ENCODE measurements around the gene SYT2. TPM values are rescaled to one million over a fixed set of nuclear protein-coding genes. Genes with fewer than 3 reads are reported as not detected.

The SYT2 gene
- total RNA-seq, 1 donor from 2014 or later = not detected

- Mint-ChIP-seq H3K4me3 (ENCODE audit: low read depth) (no peak overlapping the region), H3K36me3 (ENCODE audit: low read depth) (no peaks in the 10 kb centered on the region), H3K27ac (no peak overlapping the region), H3K4me1 (ENCODE audit: low read depth) (no peaks in the 10 kb centered on the region), H3K9me3 (no peaks in the 10 kb centered on the region), H3K27me3 (ENCODE audit: low read depth) (no peaks in the 10 kb centered on the region)
- intact Hi-C loops (cut with micrococcal nuclease) = no loop called here
- no peak for DNase-seq (ENCODE audit: low spot score)
Observed at GRCh38 chr1:202597090-202597761, 113.0 kb downstream of the SYT2 start.

- no peaks in the 10 kb centered on the region for H3K27me3 Mint-ChIP-seq (ENCODE audit: low read depth)
- H3K9me3 Mint-ChIP-seq = no peaks in the 10 kb centered on the region
- H3K4me3 Mint-ChIP-seq (ENCODE audit: low read depth) = no peak overlapping the region
- H3K27ac Mint-ChIP-seq = no peak overlapping the region
- no peaks in the 10 kb centered on the region for H3K4me1 Mint-ChIP-seq (ENCODE audit: low read depth)
- intact Hi-C loops (cut with micrococcal nuclease) = no loop called here
- DNase-seq (ENCODE audit: low spot score) = no peak
- no peaks in the 10 kb centered on the region for H3K36me3 Mint-ChIP-seq (ENCODE audit: low read depth)
Observed at GRCh38 chr1:202596638-202597037, 113.6 kb downstream of the SYT2 start.

DNA sequence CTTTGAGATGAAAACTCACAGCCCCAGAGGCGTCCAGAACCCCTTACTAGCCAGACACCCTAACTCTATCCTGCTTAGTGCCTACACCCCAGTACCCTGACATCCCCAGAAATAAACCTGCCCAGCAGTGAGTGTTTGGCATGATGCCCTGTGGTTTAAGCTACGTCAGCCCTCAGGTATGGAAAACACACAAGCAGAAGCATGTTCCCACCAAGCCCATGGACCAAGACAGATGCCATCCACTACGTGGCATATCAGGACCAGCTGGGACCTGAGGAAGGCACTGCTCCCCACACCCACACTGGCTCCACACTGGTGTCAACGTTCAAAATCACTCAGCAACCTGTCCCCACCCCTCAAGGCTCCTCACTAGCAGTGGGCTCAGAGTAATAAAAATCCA is 116.4 kb downstream of the SYT2 start:
- Mint-ChIP-seq H3K4me3 (ENCODE audit: low read depth) (no peak overlapping the region), H3K4me1 (ENCODE audit: low read depth) (no peaks in the 10 kb centered on the region), H3K27me3 (ENCODE audit: low read depth) (no peaks in the 10 kb centered on the region), H3K27ac (no peak overlapping the region), H3K9me3 (no peaks in the 10 kb centered on the region), H3K36me3 (ENCODE audit: low read depth) (no peaks in the 10 kb centered on the region)
- intact Hi-C loops (cut with micrococcal nuclease) = no loop called here
- no peak for DNase-seq (ENCODE audit: low spot score)

DNA sequence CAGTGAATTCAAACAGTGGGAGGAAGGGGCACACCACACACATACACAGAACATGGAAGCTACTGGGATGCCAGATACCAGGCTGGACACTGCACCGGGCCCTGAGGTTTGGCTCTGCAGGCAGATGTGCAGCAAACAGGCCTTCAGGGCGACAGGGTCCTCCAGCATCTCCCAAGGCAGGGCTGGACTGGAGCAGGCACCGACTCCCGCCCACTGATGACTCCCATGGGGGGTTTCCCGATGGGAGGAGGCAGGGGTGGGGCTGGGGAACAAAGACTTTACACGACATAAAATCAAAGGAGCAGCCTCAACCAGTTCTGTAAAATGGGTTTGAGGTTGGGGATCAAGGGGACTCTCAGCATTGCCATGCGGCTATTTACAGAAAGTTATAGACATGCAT is 118.1 kb downstream of the SYT2 start:
- Mint-ChIP-seq H3K9me3 (no peaks in the 10 kb centered on the region), H3K4me3 (ENCODE audit: low read depth) (no peak overlapping the region), H3K27ac (no peak overlapping the region), H3K4me1 (ENCODE audit: low read depth) (no peaks in the 10 kb centered on the region), H3K27me3 (ENCODE audit: low read depth) (no peaks in the 10 kb centered on the region), H3K36me3 (ENCODE audit: low read depth) (no peaks in the 10 kb centered on the region)
- intact Hi-C loops (cut with micrococcal nuclease) = no loop called here
- no peak for DNase-seq (ENCODE audit: low spot score)

GRCh38 chr1:202591515-202591914 is 118.7 kb downstream of the SYT2 start:
- intact Hi-C loops (cut with micrococcal nuclease) = no loop called here
- DNase-seq (ENCODE audit: low spot score) = no peak
- H3K36me3 Mint-ChIP-seq (ENCODE audit: low read depth) = no peaks in the 10 kb centered on the region
- H3K27ac Mint-ChIP-seq = no peak overlapping the region
- H3K4me3 Mint-ChIP-seq (ENCODE audit: low read depth) = no peak overlapping the region
- no peaks in the 10 kb centered on the region for H3K4me1 Mint-ChIP-seq (ENCODE audit: low read depth)
- no peaks in the 10 kb centered on the region for H3K27me3 Mint-ChIP-seq (ENCODE audit: low read depth)
- H3K9me3 Mint-ChIP-seq = no peaks in the 10 kb centered on the region

DNA sequence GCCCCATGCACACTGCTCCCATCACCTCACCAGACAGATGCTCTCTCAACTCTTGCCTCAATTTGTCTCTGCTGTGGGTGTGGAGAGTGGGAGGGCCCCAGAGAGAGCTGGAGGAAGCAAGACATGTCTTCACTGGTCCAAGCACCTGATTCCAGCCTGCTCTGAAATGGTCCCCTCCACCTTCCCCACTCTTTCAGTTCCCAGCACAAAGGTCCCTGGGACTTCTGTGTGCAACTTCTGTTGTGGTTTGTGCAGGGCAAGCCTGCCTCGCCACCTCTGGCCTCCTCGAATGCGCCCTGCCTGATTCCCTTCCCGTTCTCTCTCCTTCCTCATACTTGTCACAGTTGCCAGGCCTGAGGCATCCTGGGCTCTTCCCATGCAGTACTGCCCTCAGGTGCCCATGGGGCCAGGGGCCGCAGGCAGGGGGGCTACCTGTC is 119.3 kb downstream of the SYT2 start:
- H3K4me3 Mint-ChIP-seq (ENCODE audit: low read depth) = no peak overlapping the region
- no peaks in the 10 kb centered on the region for H3K9me3 Mint-ChIP-seq
- H3K27me3 Mint-ChIP-seq (ENCODE audit: low read depth) = no peaks in the 10 kb centered on the region
- H3K27ac Mint-ChIP-seq = no peak overlapping the region
- DNase-seq (ENCODE audit: low spot score) = no peak
- H3K36me3 Mint-ChIP-seq (ENCODE audit: low read depth) = no peaks in the 10 kb centered on the region
- peaks cover 2% of the 10 kb centered on the region for H3K4me1 Mint-ChIP-seq (ENCODE audit: low read depth)
- intact Hi-C loops (cut with micrococcal nuclease) = no loop called here

DNA sequence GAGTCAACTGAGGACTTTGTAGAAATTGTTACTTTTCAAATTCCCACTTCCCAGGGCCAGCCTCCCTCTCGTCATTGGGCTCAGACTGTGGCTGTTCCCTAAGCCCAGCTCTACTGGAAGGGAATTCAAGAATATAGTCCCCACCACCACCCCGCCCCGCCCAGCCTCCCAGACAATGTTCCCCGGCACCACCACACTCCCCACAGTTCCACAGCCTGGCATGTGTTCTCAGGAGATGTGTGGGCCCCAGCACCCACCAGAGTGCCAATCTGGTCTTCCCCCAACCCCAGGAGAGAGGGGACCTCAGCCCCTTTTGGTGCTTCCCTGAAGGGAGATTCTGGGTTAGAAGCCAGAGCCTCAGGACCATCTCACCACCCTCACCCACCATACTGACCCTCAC is 120.1 kb downstream of the SYT2 start:
- Mint-ChIP-seq H3K27me3 (ENCODE audit: low read depth) (no peaks in the 10 kb centered on the region), H3K4me3 (ENCODE audit: low read depth) (no peak overlapping the region), H3K9me3 (no peaks in the 10 kb centered on the region), H3K36me3 (ENCODE audit: low read depth) (no peaks in the 10 kb centered on the region), H3K27ac (no peak overlapping the region), H3K4me1 (ENCODE audit: low read depth) (peaks cover 3% of the 10 kb centered on the region)
- DNase-seq (ENCODE audit: low spot score) = no peak
- intact Hi-C loops (cut with micrococcal nuclease) = no loop called here

- H3K27ac Mint-ChIP-seq = no peak overlapping the region
- no peaks in the 10 kb centered on the region for H3K36me3 Mint-ChIP-seq (ENCODE audit: low read depth)
Observed at GRCh38 chr1:202589190-202589930, 120.9 kb downstream of the SYT2 start.

DNA sequence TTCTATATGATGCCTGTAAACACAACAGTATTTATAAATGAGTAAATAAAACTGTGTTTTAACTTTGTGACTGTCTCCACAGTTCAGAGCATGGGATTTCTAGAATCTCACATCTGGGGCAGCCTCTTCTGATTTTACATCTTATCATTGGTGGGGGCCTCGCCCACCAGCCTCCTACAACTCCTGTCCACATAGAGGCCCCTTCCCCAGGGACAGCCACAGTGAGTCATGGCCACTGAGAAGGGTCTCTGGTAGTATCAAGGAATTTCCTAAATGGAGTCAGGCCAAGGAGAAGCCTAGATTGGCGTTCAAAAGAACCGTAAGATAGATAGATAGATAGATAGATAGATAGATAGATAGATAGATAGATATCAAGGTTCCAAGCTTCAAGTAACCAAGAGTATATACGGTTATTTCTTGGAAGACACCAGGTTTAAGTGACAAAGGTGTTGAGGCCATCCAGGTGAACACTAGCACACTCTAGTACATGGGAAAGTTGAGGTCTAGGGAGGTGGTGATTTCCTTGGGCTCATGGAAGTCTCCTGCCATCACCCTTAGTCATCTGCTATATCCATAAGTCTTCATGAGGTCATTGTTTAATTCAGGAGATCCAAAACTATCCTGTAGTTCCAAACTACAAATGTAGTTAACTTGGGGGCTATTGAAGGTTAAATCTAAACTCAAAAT is 121.6 kb downstream of the SYT2 start:
- peaks cover 3% of the 10 kb centered on the region for H3K4me1 Mint-ChIP-seq (ENCODE audit: low read depth)
- no peaks in the 10 kb centered on the region for H3K27me3 Mint-ChIP-seq (ENCODE audit: low read depth)
- no peak overlapping the region for H3K27ac Mint-ChIP-seq
- no peak overlapping the region for H3K4me3 Mint-ChIP-seq (ENCODE audit: low read depth)
- no peaks in the 10 kb centered on the region for H3K36me3 Mint-ChIP-seq (ENCODE audit: low read depth)
- no peak for DNase-seq (ENCODE audit: low spot score)
- H3K9me3 Mint-ChIP-seq = no peaks in the 10 kb centered on the region
- intact Hi-C loops (cut with micrococcal nuclease) = no loop called here

More at GRCh38 chr1:202589190-202589930, 120.9 kb downstream of the SYT2 start:
- Mint-ChIP-seq H3K4me1 (ENCODE audit: low read depth) (peaks cover 3% of the 10 kb centered on the region), H3K4me3 (ENCODE audit: low read depth) (no peak overlapping the region), H3K27me3 (ENCODE audit: low read depth) (no peaks in the 10 kb centered on the region), H3K9me3 (no peaks in the 10 kb centered on the region)
- DNase-seq (ENCODE audit: low spot score) = no peak
- intact Hi-C loops (cut with micrococcal nuclease) = no loop called here

GRCh38 chr1:202587859-202588485 is 122.3 kb downstream of the SYT2 start:
- DNase-seq (ENCODE audit: low spot score) = no peak
- H3K4me3 Mint-ChIP-seq (ENCODE audit: low read depth) = no peak overlapping the region
- no peaks in the 10 kb centered on the region for H3K27me3 Mint-ChIP-seq (ENCODE audit: low read depth)
- no peaks in the 10 kb centered on the region for H3K36me3 Mint-ChIP-seq (ENCODE audit: low read depth)
- peaks cover 3% of the 10 kb centered on the region for H3K4me1 Mint-ChIP-seq (ENCODE audit: low read depth)
- intact Hi-C loops (cut with micrococcal nuclease) = no loop called here
- no peaks in the 10 kb centered on the region for H3K9me3 Mint-ChIP-seq
- no peak overlapping the region for H3K27ac Mint-ChIP-seq

- peaks cover 3% of the 10 kb centered on the region for H3K4me1 Mint-ChIP-seq (ENCODE audit: low read depth)
- DNase-seq (ENCODE audit: low spot score) = no peak
- H3K36me3 Mint-ChIP-seq (ENCODE audit: low read depth) = no peaks in the 10 kb centered on the region
- no peak overlapping the region for H3K4me3 Mint-ChIP-seq (ENCODE audit: low read depth)
- H3K27ac Mint-ChIP-seq = no peak overlapping the region
- H3K9me3 Mint-ChIP-seq = no peaks in the 10 kb centered on the region
- intact Hi-C loops (cut with micrococcal nuclease) = no loop called here
- H3K27me3 Mint-ChIP-seq (ENCODE audit: low read depth) = no peaks in the 10 kb centered on the region
Observed at GRCh38 chr1:202586871-202587270, 123.4 kb downstream of the SYT2 start.

GRCh38 chr1:202586018-202586821 is 124.0 kb downstream of the SYT2 start:
- no peak for DNase-seq (ENCODE audit: low spot score)
- intact Hi-C loops (cut with micrococcal nuclease) = no loop called here
- Mint-ChIP-seq H3K4me3 (ENCODE audit: low read depth) (no peak overlapping the region), H3K36me3 (ENCODE audit: low read depth) (no peaks in the 10 kb centered on the region), H3K4me1 (ENCODE audit: low read depth) (peaks cover 3% of the 10 kb centered on the region), H3K27ac (no peak overlapping the region), H3K27me3 (ENCODE audit: low read depth) (no peaks in the 10 kb centered on the region), H3K9me3 (no peaks in the 10 kb centered on the region)

Data from activated T-helper 2 cell treated with anti-CD3 and anti-CD28 coated beads, Interferon-gamma antibody, Interleukin-2, Interleukin-4, amounts not matched to agents 10 μg/mL and 5 μg/mL and 100 μg/mL, durations not matched to agents 14 hours and 24 hours and 36 hours (primary cell).